ENCODE results near the gene MCCD1. TPM values are rescaled to one million over a fixed set of nuclear protein-coding genes. Genes with fewer than 3 reads are reported as not detected.
A peak's percentile ranks its signal among the peaks of the same experiment; 100 is the strongest.

MCCD1 gene
- total and polyA plus RNA-seq, 3 experiments from 2014 or later: not detected

GRCh38 chr6:31521835-31522234 lies 6.9 kb upstream of the MCCD1 start:
- H3K4me3 ChIP-seq (ENCODE audit: low read length): no peak overlapping the region
- H3K4me1 ChIP-seq (ENCODE audit: insufficient read depth, low read length): no peaks in the 10 kb centered on the region
- Mint-ChIP-seq H3K27me3 (peaks cover 2 to 4% of the 10 kb centered on the region in 2 donors), H3K27ac (no peak overlapping the region), H3K36me3 (no peaks in the 10 kb centered on the region), H3K9me3 (no peaks in the 10 kb centered on the region), H3K4me3 (no peak overlapping the region), H3K4me1 (no peaks in the 10 kb centered on the region)
- H3K36me3 ChIP-seq (ENCODE audit: insufficient read depth, low read length): no peaks in the 10 kb centered on the region
- CTCF ChIA-PET: no interaction called here
- no peak overlapping the region for H3K27ac ChIP-seq (ENCODE audit: low read depth, low read length)
- no peak for DNase-seq
- no peaks in the 10 kb centered on the region for H3K27me3 ChIP-seq (ENCODE audit: insufficient read depth, low read length, poor library complexity, severe bottlenecking)
- POLR2A ChIA-PET: no interaction called here
- no peaks in the 10 kb centered on the region for H3K9me3 ChIP-seq (ENCODE audit: low read length)

- Mint-ChIP-seq H3K4me3 (no peak overlapping the region), H3K4me1 (peaks cover under 1 to 4% (median 2%) of the 10 kb centered on the region in 3 donors), H3K9me3 (no peaks in the 10 kb centered on the region), H3K36me3 (peaks cover 3 to 17% (median 5%) of the 10 kb centered on the region in 3 donors), H3K27me3 (peaks cover 0 to 2% of the 10 kb centered on the region in 2 donors), H3K27ac (no peak overlapping the region)
- Histone ChIP-seq H3K27me3 (ENCODE audit: insufficient read depth, low read length, poor library complexity, severe bottlenecking) (no peaks in the 10 kb centered on the region), H3K9me3 (ENCODE audit: low read length) (no peaks in the 10 kb centered on the region), H3K36me3 (ENCODE audit: insufficient read depth, low read length) (peaks cover 4% of the 10 kb centered on the region), H3K4me1 (ENCODE audit: insufficient read depth, low read length) (no peaks in the 10 kb centered on the region), H3K27ac (ENCODE audit: low read depth, low read length) (no peak overlapping the region), H3K4me3 (ENCODE audit: low read length) (no peak overlapping the region)
- DNase-seq: no peak
- ChIA-PET POLR2A (interaction anchor here (0.6 kb wide), 1 partner anchor 685 kb away, joined by 8 read pairs; no protein-coding TSS in a partner anchor), CTCF (no interaction called here)
Measured at GRCh38 chr6:31525553-31525931, 3.2 kb upstream of the MCCD1 start.

- H3K4me3 Mint-ChIP-seq: no peak overlapping the region
- H3K27me3 ChIP-seq (ENCODE audit: insufficient read depth, low read length, poor library complexity, severe bottlenecking): no peaks in the 10 kb centered on the region
- peaks cover 3 to 7% (median 5%) of the 10 kb centered on the region in 3 donors for H3K4me1 Mint-ChIP-seq
- no peaks in the 10 kb centered on the region for H3K4me1 ChIP-seq (ENCODE audit: insufficient read depth, low read length)
- H3K4me3 ChIP-seq (ENCODE audit: low read length): no peak overlapping the region
- H3K27ac Mint-ChIP-seq: peak overlapping the region in 2 of 8 donors; percentile 26 to 78
- peaks cover 10% of the 10 kb centered on the region for H3K36me3 ChIP-seq (ENCODE audit: insufficient read depth, low read length)
- H3K27ac ChIP-seq (ENCODE audit: low read depth, low read length): no peak overlapping the region
- ChIA-PET CTCF (no interaction called here), POLR2A (no interaction called here)
- no peaks in the 10 kb centered on the region for H3K27me3 Mint-ChIP-seq
- H3K9me3 Mint-ChIP-seq: no peaks in the 10 kb centered on the region
- H3K9me3 ChIP-seq (ENCODE audit: low read length): no peaks in the 10 kb centered on the region
- peaks cover 5 to 22% (median 10%) of the 10 kb centered on the region in 3 donors for H3K36me3 Mint-ChIP-seq
- no peak for DNase-seq
Measured at GRCh38 chr6:31525932-31526591, 2.7 kb upstream of the MCCD1 start.

GRCh38 chr6:31528307-31528777 lies 420 bp upstream of the MCCD1 start:
- Mint-ChIP-seq H3K4me1 (peaks cover 11 to 18% (median 13%) of the 10 kb centered on the region in 3 donors), H3K36me3 (peaks cover 5 to 42% (median 16%) of the 10 kb centered on the region in 3 donors), H3K27me3 (no peaks in the 10 kb centered on the region), H3K27ac (peak overlapping the region in 4 of 8 donors; percentile 9 to 54 (median 36)), H3K9me3 (no peaks in the 10 kb centered on the region), H3K4me3 (no peak overlapping the region)
- H3K36me3 ChIP-seq (ENCODE audit: insufficient read depth, low read length): peaks cover 25% of the 10 kb centered on the region
- H3K4me3 ChIP-seq (ENCODE audit: low read length): no peak overlapping the region
- H3K27me3 ChIP-seq (ENCODE audit: insufficient read depth, low read length, poor library complexity, severe bottlenecking): no peaks in the 10 kb centered on the region
- CTCF ChIA-PET: interaction anchor here (1.3 kb wide), 1 partner anchor 13 kb away, joined by 5 read pairs; the partner anchor contains the start of gene DDX39B
- H3K27ac ChIP-seq (ENCODE audit: low read depth, low read length): no peak overlapping the region
- no peak for DNase-seq
- no peaks in the 10 kb centered on the region for H3K4me1 ChIP-seq (ENCODE audit: insufficient read depth, low read length)
- H3K9me3 ChIP-seq (ENCODE audit: low read length): no peaks in the 10 kb centered on the region
- POLR2A ChIA-PET: interaction anchor here (0.6 to 1.8 kb wide), 3 partner anchors 13 to 800 kb away, joined by 4 to 12 read pairs (median 5); partner anchors contain the start of gene DDX39B

GRCh38 chr6:31529329-31530150 lies 778 bp downstream of the MCCD1 start:
- DNase-seq: no peak
- no peaks in the 10 kb centered on the region for H3K27me3 Mint-ChIP-seq
- ChIA-PET CTCF (interaction anchor here (0.8 kb wide), 1 partner anchor 33 kb away, joined by 3 read pairs; no protein-coding TSS in a partner anchor), POLR2A (interaction anchor here (1.8 kb wide), 1 partner anchor 12 kb away, joined by 12 read pairs; the partner anchor contains the start of gene DDX39B)
- H3K4me1 Mint-ChIP-seq: peaks cover 14 to 23% (median 21%) of the 10 kb centered on the region in 3 donors
- Histone ChIP-seq H3K4me1 (ENCODE audit: insufficient read depth, low read length) (no peaks in the 10 kb centered on the region), H3K27me3 (ENCODE audit: insufficient read depth, low read length, poor library complexity, severe bottlenecking) (no peaks in the 10 kb centered on the region), H3K9me3 (ENCODE audit: low read length) (no peaks in the 10 kb centered on the region), H3K36me3 (ENCODE audit: insufficient read depth, low read length) (peaks cover 37% of the 10 kb centered on the region), H3K27ac (ENCODE audit: low read depth, low read length) (no peak overlapping the region), H3K4me3 (ENCODE audit: low read length) (no peak overlapping the region)
- H3K27ac Mint-ChIP-seq: peak overlapping the region in 4 of 8 donors; percentile 18 to 72 (median 48)
- no peak overlapping the region for H3K4me3 Mint-ChIP-seq
- H3K9me3 Mint-ChIP-seq: no peaks in the 10 kb centered on the region
- peaks cover 5 to 54% (median 16%) of the 10 kb centered on the region in 3 donors for H3K36me3 Mint-ChIP-seq

GRCh38 chr6:31530659-31531058 lies 1.9 kb downstream of the MCCD1 start:
- Mint-ChIP-seq H3K27ac (peak overlapping the region in 3 of 8 donors; percentile 12 to 68 (median 61)), H3K27me3 (no peaks in the 10 kb centered on the region), H3K36me3 (peaks cover 7 to 65% (median 20%) of the 10 kb centered on the region in 3 donors), H3K4me1 (peaks cover 15 to 32% (median 23%) of the 10 kb centered on the region in 3 donors), H3K9me3 (no peaks in the 10 kb centered on the region), H3K4me3 (no peak overlapping the region)
- CTCF ChIA-PET: no interaction called here
- no peak overlapping the region for H3K27ac ChIP-seq (ENCODE audit: low read depth, low read length)
- no peak overlapping the region for H3K4me3 ChIP-seq (ENCODE audit: low read length)
- no peak for DNase-seq
- POLR2A ChIA-PET: no interaction called here
- H3K9me3 ChIP-seq (ENCODE audit: low read length): no peaks in the 10 kb centered on the region
- H3K27me3 ChIP-seq (ENCODE audit: insufficient read depth, low read length, poor library complexity, severe bottlenecking): no peaks in the 10 kb centered on the region
- H3K36me3 ChIP-seq (ENCODE audit: insufficient read depth, low read length): peaks cover 48% of the 10 kb centered on the region
- H3K4me1 ChIP-seq (ENCODE audit: insufficient read depth, low read length): no peaks in the 10 kb centered on the region

GRCh38 chr6:31531162-31531561 lies 2.4 kb downstream of the MCCD1 start:
- Mint-ChIP-seq H3K4me1 (peaks cover 17 to 37% (median 28%) of the 10 kb centered on the region in 3 donors), H3K9me3 (no peaks in the 10 kb centered on the region), H3K27ac (no peak overlapping the region), H3K36me3 (peaks cover 12 to 70% (median 25%) of the 10 kb centered on the region in 3 donors), H3K27me3 (no peaks in the 10 kb centered on the region), H3K4me3 (no peak overlapping the region)
- DNase-seq: no peak
- no peaks in the 10 kb centered on the region for H3K27me3 ChIP-seq (ENCODE audit: insufficient read depth, low read length, poor library complexity, severe bottlenecking)
- no peaks in the 10 kb centered on the region for H3K9me3 ChIP-seq (ENCODE audit: low read length)
- H3K27ac ChIP-seq (ENCODE audit: low read depth, low read length): no peak overlapping the region
- H3K36me3 ChIP-seq (ENCODE audit: insufficient read depth, low read length): peaks cover 53% of the 10 kb centered on the region
- no peak overlapping the region for H3K4me3 ChIP-seq (ENCODE audit: low read length)
- ChIA-PET CTCF (no interaction called here), POLR2A (no interaction called here)
- H3K4me1 ChIP-seq (ENCODE audit: insufficient read depth, low read length): peaks cover 3% of the 10 kb centered on the region

Data from CD8-positive, alpha-beta memory T cell (primary cell).